Measurements from ENCODE around the gene PCDHGA1. TPM values are rescaled to one million over a fixed set of nuclear protein-coding genes. Genes with fewer than 3 reads are reported as not detected.

The PCDHGA1 gene
- total and polyA plus RNA-seq, 9 of the 15 experiments (the other 6 are each of a cell fraction or from before 2014, with no cell fraction given), result 0.05 to 0.26 (median 0.18) TPM; not detected in 2

- CTCF ChIA-PET (ENCODE audit: low intra/inter-chr PET ratio), result no interaction called here
- in situ Hi-C loops (cut with MboI) (no loop called here), intact Hi-C loops (cut with micrococcal nuclease) (no loop called here)
- Histone ChIP-seq H3K9me1 (ENCODE audit: control insufficient read depth, insufficient read depth, low read length) (no peaks in the 10 kb centered on the region), H3K4me1 (replicated peaks in 1 of 2; ENCODE audit: control insufficient read depth in 2 of 2, insufficient read depth in 2 of 2, low read length in 2 of 2) (peaks cover 0 to 18% of the 10 kb centered on the region in 2 experiments; a peak in 2 of 5 replicates), H3K79me2 (ENCODE audit: control insufficient read depth, insufficient read depth, low read length) (no peaks in the 10 kb centered on the region), H3K27ac (ENCODE audit: extremely low read depth, low read depth, low read length) (no peak overlapping the region), H3K4me3 (no peak overlapping the region), H4K20me1 (replicated peaks; ENCODE audit: control insufficient read depth, insufficient read depth, low read length) (0 out of 2 replicates have a peak, but pooled peaks cover 5% of the 10 kb centered on the region), H2AFZ (ENCODE audit: low read depth, low read length) (no peak overlapping the region), H3K36me3 (ENCODE audit: control insufficient read depth, insufficient read depth, low read length) (no peaks in the 10 kb centered on the region), H3K9ac (ENCODE audit: insufficient read depth in 1 of 2, low read depth in 2 of 2, low read length in 2 of 2) (no peak overlapping the region), H3K9me3 (replicated peaks; ENCODE audit: control insufficient read depth, insufficient read depth, low read depth, low read length) (no peaks in the 10 kb centered on the region), H3K27me3 (ENCODE audit: control insufficient read depth in 2 of 2, insufficient read depth in 2 of 2, low read length in 2 of 2) (peaks cover 55 to 97% of the 10 kb centered on the region in 2 experiments), H3K4me2 (ENCODE audit: insufficient read depth, low read length) (no peak overlapping the region)
- BruUV-seq (replicated peaks), result no TSS peak
- TF ChIP-seq NFIX (CRISPR knock-in tag; IDR thresholded peaks at IDR 0.05; ENCODE audit: low read depth) (no peak), ZNF175 (CRISPR knock-in tag; IDR thresholded peaks at IDR 0.05; ENCODE audit: low read depth) (no peak), NKRF (IDR thresholded peaks at IDR 0.05; ENCODE audit: borderline replicate concordance) (no peak), ZBTB26 (CRISPR knock-in tag; IDR thresholded peaks at IDR 0.05) (no peak), KAT2B (IDR thresholded peaks at IDR 0.05; ENCODE audit: low read depth, low read length) (no peak), ESRRB (CRISPR knock-in tag; IDR thresholded peaks at IDR 0.05; ENCODE audit: borderline replicate concordance) (no peak), IFI16 (CRISPR knock-in tag; IDR thresholded peaks at IDR 0.05) (no peak), NCOA6 (IDR thresholded peaks at IDR 0.05) (no peak), ATF1 (CRISPR knock-in tag; IDR thresholded peaks at IDR 0.05) (no peak), ATF1 (tag; IDR thresholded peaks at IDR 0.05) (no peak), EGR1 (conservative IDR thresholded peaks at IDR 0.05) (no peak), ZNF766 (CRISPR knock-in tag; conservative IDR thresholded peaks at IDR 0.05) (no peak), HEY1 (CRISPR knock-in tag; IDR thresholded peaks at IDR 0.05; ENCODE audit: borderline replicate concordance) (no peak), FIP1L1 (IDR thresholded peaks at IDR 0.05; ENCODE audit: low read depth, low read length, poor library complexity, severe bottlenecking) (no peak)
- no peak for ATAC-seq
- WGBS (ENCODE audit: insufficient coverage, low coverage, missing lambda C conversion rate), result 0% methylated on average over 10 of the region's 10 CpGs
- no peak for FAIRE-seq
- POLR2A ChIA-PET, result interaction anchor here (0.6 to 1.5 kb wide), 2 partner anchors 26 to 379 kb away, joined by 3 to 5 read pairs; no protein-coding TSS in a partner anchor
- DNase-seq (ENCODE audit: extremely low read depth in 1 of 4, low spot score in 3 of 4), result no peak
Measured at GRCh38 chr5:141489841-141490240, 159.5 kb downstream of the PCDHGA1 start.

Measured in K562 (cell line).